T-helper 2 cell treated with Interferon-gamma antibody and Interleukin-4, amounts not matched to agents 100 ng/mL and 5 ng/mL, for 36 hours (primary cell): ENCODE measurements around the gene SP140. TPM values are rescaled to one million over a fixed set of nuclear protein-coding genes. Genes with fewer than 3 reads are reported as not detected.

Experiments used
- intact Hi-C: fragments of 100-400 bp; cut with micrococcal nuclease; formaldehyde crosslinking; loops from one replicate; pipeline ENCODE4 v1.15.1; 2023
- total RNA-seq: library from RNA; stranded (reverse); gene quantifications from 2 replicates; pipeline ENCODE4 v1.2.3, GENCODE V29; 2022

The SP140 gene
- total RNA-seq, 1 donor from 2014 or later, result 117 TPM

- intact Hi-C loops, result loop anchor here (2.0 to 5.0 kb wide), 2 partner anchors 30 to 64 kb away; no protein-coding TSS in a partner anchor
Observed at GRCh38 chr2:230348787-230349186, 123.3 kb downstream of the SP140 start.

- intact Hi-C loops, result no loop called here
Observed at GRCh38 chr2:230356084-230356483, 130.5 kb downstream of the SP140 start.

GRCh38 chr2:230358305-230358704 is 132.8 kb downstream of the SP140 start:
- intact Hi-C loops, result no loop called here

GRCh38 chr2:230360028-230360427 is 134.5 kb downstream of the SP140 start:
- intact Hi-C loops, result no loop called here

GRCh38 chr2:230362030-230362691 is 136.6 kb downstream of the SP140 start:
- intact Hi-C loops, result no loop called here

Other genes starting within 250 kb of the SP140 start
- 1.5 and 1.7 TPM in 2 replicates for gene SLC16A14, start 156.8 kb upstream of the SP140 start, total RNA-seq
- 129 and 131 TPM in 2 replicates for gene SP110, start 5.8 kb upstream of the SP140 start, total RNA-seq
- gene SP140L, start 101.5 kb downstream of the SP140 start, total RNA-seq, result 120 and 122 TPM in 2 replicates
- 273 and 282 TPM in 2 replicates for gene SP100, start 190.5 kb downstream of the SP140 start, total RNA-seq